Suppressor macrophage treated with lipopolysaccharide for 4 hours (primary cell): Measurements from ENCODE around the gene CCDC14.
"Not testable (repeated sequence)": the region's sequence is repeated elsewhere in the genome, so short reads cannot be mapped to it uniquely, and the experiment has no call there.

ENCODE experiments used
- DNase-seq: peaks from one replicate; pipeline ENCODE4 v3.0.0-alpha.2; 2020

The CCDC14 gene

GRCh38 chr3:123966799-123967198, 5.8 kb upstream of the CCDC14 start:
- not testable (repeated sequence) for DNase-seq

DNA sequence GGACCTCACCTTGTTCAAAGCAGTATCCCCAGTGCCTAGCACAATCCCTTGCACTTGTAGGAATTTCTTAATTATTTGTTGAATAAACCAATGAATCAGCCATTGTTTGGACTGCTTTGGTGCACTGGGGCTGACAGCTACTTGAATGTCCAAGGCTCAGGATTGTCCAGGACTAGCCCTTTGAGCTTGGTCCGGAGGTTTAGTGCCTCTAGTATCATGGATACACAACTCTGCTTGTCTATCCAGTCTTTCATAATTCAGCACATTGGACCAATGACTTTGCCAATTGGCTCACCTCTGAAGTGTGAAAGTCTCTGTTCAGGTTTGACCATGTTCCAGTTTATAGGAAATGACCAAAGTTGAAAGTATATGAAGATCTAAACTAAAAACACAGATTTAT, 3.8 kb upstream of the CCDC14 start:
- not testable (repeated sequence) for DNase-seq

GRCh38 chr3:123961508-123961856, 453 bp upstream of the CCDC14 start:
- DNase-seq: no peak

DNA sequence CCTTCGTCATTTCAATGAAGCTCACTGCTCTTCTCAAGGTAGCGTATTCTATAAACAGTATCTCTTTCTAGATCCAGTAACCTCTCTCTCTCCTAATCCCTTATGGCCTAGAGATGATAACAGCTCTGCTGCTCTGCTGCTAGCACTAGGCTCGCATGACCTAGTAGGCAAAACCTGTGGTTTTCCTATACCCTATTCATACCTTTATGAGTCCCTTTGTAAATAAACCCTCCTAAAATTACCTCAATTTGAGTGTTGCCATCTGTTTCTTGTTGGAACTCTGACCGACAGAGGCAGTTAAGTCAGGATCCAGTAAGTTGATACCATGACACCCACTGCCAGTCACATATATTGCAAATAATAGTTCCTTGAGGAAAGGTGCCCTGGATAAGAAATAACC, 7.3 kb downstream of the CCDC14 start:
- no peak for DNase-seq

GRCh38 chr3:123952844-123953520, 8.0 kb downstream of the CCDC14 start:
- DNase-seq: no peak

GRCh38 chr3:123951522-123952447, 9.2 kb downstream of the CCDC14 start:
- DNase-seq: no peak

GRCh38 chr3:123949641-123950040, 11.4 kb downstream of the CCDC14 start:
- no peak for DNase-seq

GRCh38 chr3:123948449-123948848, 12.6 kb downstream of the CCDC14 start:
- DNase-seq: no peak

DNA sequence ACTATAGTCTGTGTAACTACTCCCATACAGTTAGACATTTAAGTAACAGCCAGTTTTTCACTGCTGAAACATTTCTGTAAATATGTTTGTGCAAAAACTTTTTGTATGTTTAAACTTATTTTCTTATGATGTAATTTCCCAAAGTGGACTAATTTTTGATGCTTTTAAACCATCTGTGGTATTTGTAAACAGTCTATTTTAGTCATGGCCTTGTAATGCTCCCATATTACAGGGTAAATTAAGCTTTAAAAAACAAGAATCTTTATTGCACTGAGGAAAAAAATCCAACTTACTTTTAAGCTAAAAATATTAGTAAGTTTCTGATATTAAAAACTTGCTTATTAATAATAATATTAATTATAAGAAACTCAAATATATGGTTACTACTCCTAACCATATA, 13.5 kb downstream of the CCDC14 start:
- no peak for DNase-seq

GRCh38 chr3:123941542-123941941, 19.5 kb downstream of the CCDC14 start:
- no peak for DNase-seq

- no peak for DNase-seq
These were observed 19.9 kb downstream of the CCDC14 start for GRCh38 chr3:123941121-123941520.

DNA sequence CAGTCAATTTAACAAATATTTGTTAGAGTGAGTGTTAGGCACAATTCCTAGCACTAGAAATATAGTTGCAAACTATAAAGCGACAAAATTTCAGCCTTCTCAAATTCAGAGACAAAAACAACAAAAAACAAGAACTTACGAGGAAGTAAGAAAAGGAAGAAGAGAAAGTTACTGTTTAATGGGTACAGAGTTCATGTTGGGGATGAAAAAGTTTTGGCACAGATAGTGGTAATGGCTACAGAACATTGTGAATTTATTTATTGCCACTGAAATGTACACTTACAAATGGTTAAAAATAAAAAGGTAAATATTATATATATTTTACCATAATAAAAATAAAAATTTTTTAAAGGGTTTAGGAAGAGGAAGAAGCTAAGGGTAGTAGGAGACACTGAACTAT, 21.3 kb downstream of the CCDC14 start:
- no peak for DNase-seq

- no peak for DNase-seq
These were observed 24.6 kb downstream of the CCDC14 start for GRCh38 chr3:123936400-123936799.

DNA sequence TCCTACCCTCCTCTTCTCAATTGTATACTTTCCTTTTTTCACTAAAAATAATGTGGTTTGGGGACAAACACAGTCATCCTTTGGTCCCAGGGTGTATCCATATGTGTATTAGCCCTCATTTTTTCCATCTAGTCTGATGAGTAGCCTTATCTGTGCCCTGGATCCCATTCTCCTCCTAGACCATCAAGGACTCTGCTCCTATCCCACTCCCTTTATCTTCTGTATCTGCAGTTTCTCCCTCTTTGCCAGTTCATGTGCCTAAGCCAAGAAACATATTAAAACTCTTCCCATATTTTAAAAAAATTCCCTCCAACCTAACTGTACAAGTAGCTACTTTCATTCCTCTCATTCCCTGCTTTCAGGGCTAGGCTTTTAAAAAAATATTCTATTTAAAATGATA, 25.2 kb downstream of the CCDC14 start:
- no peak for DNase-seq

- DNase-seq: no peak
These were observed 26.8 kb downstream of the CCDC14 start for GRCh38 chr3:123934250-123934649.

GRCh38 chr3:123930445-123930844, 30.6 kb downstream of the CCDC14 start:
- no peak for DNase-seq

DNA sequence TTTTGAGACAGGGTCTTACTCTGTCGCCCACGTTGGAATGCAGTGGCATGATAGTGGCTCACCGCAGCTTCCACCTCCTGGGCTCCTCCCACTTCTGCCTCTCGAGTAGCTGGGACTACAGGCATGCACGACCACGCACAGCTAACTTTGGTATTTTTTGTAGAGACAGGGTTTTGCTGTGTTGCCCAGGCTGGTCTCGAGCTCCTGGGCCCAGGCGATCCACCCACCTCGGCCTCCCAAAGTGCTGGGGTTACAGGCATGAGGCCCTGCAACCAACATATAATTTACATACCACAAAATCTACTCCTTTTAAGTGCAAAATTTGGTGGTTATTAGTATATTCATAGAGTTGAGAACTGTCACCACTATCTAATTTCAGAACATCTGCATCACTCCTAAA, 31.7 kb downstream of the CCDC14 start:
- no peak for DNase-seq

DNA sequence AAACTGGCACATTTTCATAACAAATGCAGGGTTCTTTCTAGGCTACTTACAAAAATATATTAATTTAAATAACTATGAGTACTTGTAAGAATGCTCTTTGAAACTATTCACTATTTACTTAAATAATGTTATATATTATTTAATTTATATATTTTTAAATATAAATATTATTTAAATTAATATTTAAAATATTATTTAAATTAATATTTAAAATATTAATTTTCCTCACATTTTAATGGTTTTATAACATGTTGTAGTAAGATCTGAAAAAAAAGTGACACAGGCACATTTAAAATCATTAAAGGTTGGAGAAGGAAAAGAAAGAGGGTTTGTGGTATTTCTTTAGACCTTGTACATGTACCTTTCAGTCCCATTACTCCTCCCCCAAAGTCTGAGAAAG, 34.6 kb downstream of the CCDC14 start:
- no peak for DNase-seq

GRCh38 chr3:123920868-123921267, 40.2 kb downstream of the CCDC14 start:
- DNase-seq: no peak

DNA sequence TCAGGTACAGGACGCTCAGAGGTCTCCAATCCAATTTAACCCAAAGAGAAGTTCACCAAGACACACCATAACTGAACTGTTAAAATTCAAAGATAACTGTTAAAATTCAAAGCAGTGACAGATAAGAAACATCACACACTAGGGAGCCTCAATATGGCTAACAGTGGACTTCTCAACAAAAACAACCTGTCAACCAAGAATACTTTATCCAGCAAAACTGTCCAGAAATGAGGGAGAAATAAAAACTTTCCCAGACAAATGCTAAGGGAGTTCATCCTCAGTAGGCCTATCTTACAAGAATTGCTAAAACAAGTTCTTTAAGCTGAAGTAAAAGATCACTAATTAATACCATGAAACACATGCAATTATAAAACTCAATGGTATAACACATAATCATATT, 40.6 kb downstream of the CCDC14 start:
- no peak for DNase-seq

DNA sequence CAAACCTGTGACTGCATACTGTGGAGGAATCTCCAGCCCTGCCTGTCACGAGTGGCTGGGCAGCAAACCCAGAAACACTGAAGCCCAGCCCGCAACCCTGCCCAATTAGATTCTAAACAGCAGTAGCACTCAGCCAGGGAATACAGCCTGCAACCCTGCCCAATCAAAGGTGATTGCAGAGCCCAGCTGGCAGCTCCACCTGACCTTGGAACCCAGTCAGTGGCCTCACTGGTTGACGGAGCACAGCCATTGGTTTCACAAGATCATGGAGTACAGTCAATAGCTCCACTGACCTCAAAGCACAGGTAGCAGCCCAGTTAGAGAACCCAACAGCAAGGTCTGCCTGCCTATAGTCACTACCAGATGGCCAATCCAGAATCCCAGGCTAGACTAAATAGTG, 41.7 kb downstream of the CCDC14 start:
- DNase-seq: no peak

DNA sequence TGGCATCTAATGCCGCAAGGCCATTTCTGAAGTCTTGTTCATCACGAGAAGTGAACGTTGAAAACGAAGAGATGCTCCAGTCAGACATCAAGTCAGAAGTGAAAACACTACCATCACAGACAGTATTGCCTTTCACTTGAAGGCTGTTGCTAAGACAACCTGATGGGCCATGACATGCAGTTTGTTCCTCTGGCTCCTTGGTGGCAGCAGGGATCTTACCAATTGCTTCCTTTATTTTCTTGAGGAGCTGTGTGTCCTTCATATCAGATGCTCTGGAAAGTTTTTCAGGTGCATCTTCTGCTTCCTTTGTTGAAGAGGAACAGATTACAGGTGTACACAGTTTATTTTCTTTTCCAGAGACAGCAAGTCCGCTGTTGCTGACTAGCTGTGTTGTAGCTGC, 46.2 kb downstream of the CCDC14 start:
- DNase-seq: no peak

DNA sequence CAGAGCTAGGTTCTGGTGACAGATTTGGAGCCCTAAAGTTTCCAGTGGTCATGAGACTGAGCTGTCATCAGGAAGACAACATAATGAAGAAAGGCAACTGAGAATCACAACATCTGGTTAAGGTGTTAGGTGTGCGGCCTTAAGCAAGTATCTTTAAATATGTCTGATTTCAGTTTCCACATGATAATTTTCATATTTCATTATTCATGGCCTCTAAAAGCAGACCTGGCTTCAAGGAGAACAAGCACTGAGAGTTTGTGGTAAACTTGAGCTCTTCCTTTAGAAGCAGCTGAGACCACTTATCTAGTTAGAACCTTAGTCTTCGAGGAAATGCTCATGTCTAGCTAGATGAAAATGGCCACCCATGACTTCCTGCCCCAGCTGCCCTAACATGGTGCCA, 51.2 kb downstream of the CCDC14 start:
- DNase-seq: no peak

GRCh38 chr3:123907720-123908119, 53.3 kb downstream of the CCDC14 start:
- DNase-seq: no peak
